CD4-positive, CD25-positive, alpha-beta regulatory T cell (primary cell): ENCODE results near the gene POLN. TPM values are rescaled to one million over a fixed set of nuclear protein-coding genes. Genes with fewer than 3 reads are reported as not detected.
A peak's percentile ranks its signal among the peaks of the same experiment; 100 is the strongest.

Experiments used
- ATAC-seq, 2 donors: fragments of 150-1000 bp; cut with Tn5 transposase; one replicate each; pipeline ENCODE4 v1.10.0; 2021; ENCODE audit warnings: low read depth in 2 of 2, moderate number of reproducible peaks in 2 of 2, moderate library complexity in 1 of 2
- DNase-seq, 3 donors: peaks; one replicate each; pipeline versions ENCODE4 v3.0.0 to v3.0.0-alpha.2; 2012 to 2022; ENCODE audit warnings: mixed read lengths in 1 of 3
- H3K27ac ChIP-seq: one replicate; pipeline ENCODE4 v1.7.0; 2013; ENCODE audit warnings: mild to moderate bottlenecking, low read length; ENCODE audit not compliant: insufficient read depth, poor library complexity, severe bottlenecking
- H3K27me3 ChIP-seq: one replicate; pipeline ENCODE4 v1.7.0; 2013; ENCODE audit warnings: low read length; ENCODE audit not compliant: control insufficient read depth, insufficient read depth
- H3K36me3 ChIP-seq: one replicate; pipeline ENCODE4 v1.7.0; 2013; ENCODE audit warnings: mild to moderate bottlenecking, low read length, moderate library complexity; ENCODE audit not compliant: control insufficient read depth, insufficient read depth
- H3K4me1 ChIP-seq: 2 replicates; pipeline ENCODE4 v1.7.0; 2013; ENCODE audit warnings: mild to moderate bottlenecking, low read length; ENCODE audit not compliant: insufficient read depth, control insufficient read depth, poor library complexity, severe bottlenecking
- H3K4me3 ChIP-seq: one replicate; pipeline ENCODE4 v1.7.0; 2013; ENCODE audit warnings: low read depth, mild to moderate bottlenecking, low read length, moderate library complexity
- H3K9me3 ChIP-seq, 2 experiments: 1 replicate in 1 of 2; 2 replicates in 1 of 2; pipeline ENCODE4 v1.7.0; 2013; ENCODE audit warnings: low read length in 2 of 2, mild to moderate bottlenecking in 1 of 2, moderate library complexity in 1 of 2; ENCODE audit not compliant: control insufficient read depth in 2 of 2
- H3K27ac Mint-ChIP-seq, 3 donors: one replicate each; pipeline ENCODE4 v1.8.0; 2020 to 2022; ENCODE audit warnings: mild to moderate bottlenecking in 3 of 3, mixed read lengths in 3 of 3, moderate library complexity in 2 of 3
- H3K27me3 Mint-ChIP-seq: one replicate; pipeline ENCODE4 v1.8.0; 2022; ENCODE audit warnings: mild to moderate bottlenecking, mixed read lengths
- H3K36me3 Mint-ChIP-seq: one replicate; pipeline ENCODE4 v1.8.0; 2020; ENCODE audit warnings: mixed read lengths
- H3K4me1 Mint-ChIP-seq, 4 donors: one replicate each; pipeline ENCODE4 v1.8.0; 2020 to 2022; ENCODE audit warnings: mixed read lengths in 4 of 4, mild to moderate bottlenecking in 1 of 4
- H3K4me3 Mint-ChIP-seq, 4 donors: one replicate each; pipeline ENCODE4 v1.8.0; 2020 to 2022; ENCODE audit warnings: mild to moderate bottlenecking in 4 of 4, mixed read lengths in 4 of 4, moderate library complexity in 3 of 4
- H3K9me3 Mint-ChIP-seq, 7 donors: one replicate each; pipeline ENCODE4 v1.8.0; 2020 to 2022; ENCODE audit warnings: mixed read lengths in 7 of 7, mild to moderate bottlenecking in 3 of 7, moderate library complexity in 2 of 7
- polyA plus RNA-seq, 4 donors: library from polyadenylated mRNA; unstranded; fragments of 300-500 nt; fragmentation: Illumina TruSeq; gene quantifications; one replicate each; pipeline ENCODE4 v1.2.3, GENCODE V29; 2021
- total RNA-seq: library from RNA; stranded (reverse); gene quantifications from one replicate; pipeline ENCODE4 v1.2.3, GENCODE V29; 2022

Gene POLN
- total and polyA plus RNA-seq, 5 donors from 2014 or later: 0.46 to 4.9 (median 0.94) TPM

DNA sequence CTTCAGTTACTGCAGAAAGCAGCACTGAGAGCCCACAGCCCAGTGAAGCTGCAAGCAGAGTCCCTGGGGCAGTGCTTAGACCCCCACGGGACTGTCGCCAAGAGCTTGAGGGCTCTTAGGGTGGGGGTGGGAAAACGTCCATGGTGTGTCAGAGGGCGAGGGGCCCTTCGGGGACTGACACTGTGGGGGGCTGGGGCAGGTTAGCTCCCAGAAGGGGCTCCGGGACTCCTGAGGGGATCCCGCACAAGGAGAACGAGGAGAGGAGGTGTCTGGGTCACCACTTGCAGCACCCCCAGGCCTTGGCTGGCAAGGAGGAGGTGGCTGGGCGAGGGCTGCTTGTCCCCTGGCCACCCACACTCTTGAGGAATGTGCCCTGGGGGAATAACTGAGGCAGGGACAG, 162.0 kb downstream of the POLN start:
- DNase-seq: no peak
- H3K9me3 ChIP-seq: no peaks in the 10 kb centered on the region

DNA sequence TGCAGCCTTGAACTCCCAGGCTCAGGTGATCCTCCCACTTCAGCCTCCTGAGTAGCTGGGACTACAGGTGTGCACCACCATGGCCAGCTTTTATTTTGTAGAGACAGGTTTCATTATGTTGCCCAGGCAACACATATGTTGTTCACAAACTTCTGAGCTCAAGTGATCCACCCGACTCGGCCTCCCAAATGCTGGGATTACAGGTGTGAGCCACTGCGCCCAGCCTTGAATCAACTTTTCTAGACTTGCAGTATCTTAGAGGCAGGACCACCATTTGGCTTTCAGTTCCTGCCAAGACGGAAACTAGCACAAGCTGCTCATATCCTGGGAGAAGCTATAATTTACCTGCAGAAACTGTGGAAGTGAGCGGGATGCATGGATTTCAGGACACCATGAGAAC, 162.9 kb downstream of the POLN start:
- no peak overlapping the region for H3K4me3 Mint-ChIP-seq
- no peaks in the 10 kb centered on the region for H3K36me3 ChIP-seq
- DNase-seq: no peak

More for the DNA sequence above, 162.0 kb downstream of the POLN start:
- no peak overlapping the region for H3K27ac Mint-ChIP-seq
- no peaks in the 10 kb centered on the region for H3K9me3 Mint-ChIP-seq
- no peak overlapping the region for H3K4me3 Mint-ChIP-seq
- no peak for ATAC-seq
- H3K4me1 ChIP-seq: no peaks in the 10 kb centered on the region
- no peaks in the 10 kb centered on the region for H3K36me3 Mint-ChIP-seq
- H3K4me1 Mint-ChIP-seq: no peaks in the 10 kb centered on the region
- H3K27ac ChIP-seq: no peak overlapping the region
- no peaks in the 10 kb centered on the region for H3K36me3 ChIP-seq
- H3K27me3 Mint-ChIP-seq: peaks cover 5% of the 10 kb centered on the region
- no peaks in the 10 kb centered on the region for H3K27me3 ChIP-seq
- H3K4me3 ChIP-seq: no peak overlapping the region

DNA sequence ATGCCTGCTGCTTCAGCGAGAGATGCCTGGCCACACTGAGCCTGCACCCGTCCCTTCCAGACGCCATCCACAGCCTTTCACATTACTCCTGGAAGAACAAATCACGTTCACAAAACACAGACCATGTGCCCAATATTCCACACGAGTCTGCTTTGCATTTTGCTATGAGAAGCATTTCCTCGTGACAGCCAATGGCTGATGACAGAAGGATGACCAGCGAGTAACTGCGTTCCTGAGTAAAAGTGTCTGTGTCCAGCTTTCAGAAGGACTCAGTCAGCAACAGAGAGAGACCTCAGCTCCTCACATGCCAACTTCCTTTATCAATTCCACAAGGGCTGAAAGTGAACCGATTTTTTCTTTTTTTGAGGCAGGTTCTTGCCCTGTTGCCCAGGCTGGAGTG, 163.3 kb downstream of the POLN start:
- Mint-ChIP-seq H3K27me3 (peaks cover 5% of the 10 kb centered on the region), H3K36me3 (no peaks in the 10 kb centered on the region), H3K27ac (no peak overlapping the region), H3K4me3 (no peak overlapping the region), H3K4me1 (no peaks in the 10 kb centered on the region), H3K9me3 (no peaks in the 10 kb centered on the region)
- Histone ChIP-seq H3K9me3 (no peaks in the 10 kb centered on the region), H3K27ac (no peak overlapping the region), H3K4me1 (no peaks in the 10 kb centered on the region), H3K36me3 (no peaks in the 10 kb centered on the region), H3K27me3 (no peaks in the 10 kb centered on the region), H3K4me3 (no peak overlapping the region)
- ATAC-seq (no peak), DNase-seq (no peak)

More for the DNA sequence above, 162.9 kb downstream of the POLN start:
- no peak for ATAC-seq
- Histone ChIP-seq H3K27me3 (no peaks in the 10 kb centered on the region), H3K27ac (no peak overlapping the region), H3K4me3 (no peak overlapping the region), H3K9me3 (no peaks in the 10 kb centered on the region), H3K4me1 (no peaks in the 10 kb centered on the region)
- H3K4me1 Mint-ChIP-seq: no peaks in the 10 kb centered on the region
- no peak overlapping the region for H3K27ac Mint-ChIP-seq
- no peaks in the 10 kb centered on the region for H3K36me3 Mint-ChIP-seq
- H3K9me3 Mint-ChIP-seq: no peaks in the 10 kb centered on the region
- H3K27me3 Mint-ChIP-seq: peaks cover 5% of the 10 kb centered on the region

DNA sequence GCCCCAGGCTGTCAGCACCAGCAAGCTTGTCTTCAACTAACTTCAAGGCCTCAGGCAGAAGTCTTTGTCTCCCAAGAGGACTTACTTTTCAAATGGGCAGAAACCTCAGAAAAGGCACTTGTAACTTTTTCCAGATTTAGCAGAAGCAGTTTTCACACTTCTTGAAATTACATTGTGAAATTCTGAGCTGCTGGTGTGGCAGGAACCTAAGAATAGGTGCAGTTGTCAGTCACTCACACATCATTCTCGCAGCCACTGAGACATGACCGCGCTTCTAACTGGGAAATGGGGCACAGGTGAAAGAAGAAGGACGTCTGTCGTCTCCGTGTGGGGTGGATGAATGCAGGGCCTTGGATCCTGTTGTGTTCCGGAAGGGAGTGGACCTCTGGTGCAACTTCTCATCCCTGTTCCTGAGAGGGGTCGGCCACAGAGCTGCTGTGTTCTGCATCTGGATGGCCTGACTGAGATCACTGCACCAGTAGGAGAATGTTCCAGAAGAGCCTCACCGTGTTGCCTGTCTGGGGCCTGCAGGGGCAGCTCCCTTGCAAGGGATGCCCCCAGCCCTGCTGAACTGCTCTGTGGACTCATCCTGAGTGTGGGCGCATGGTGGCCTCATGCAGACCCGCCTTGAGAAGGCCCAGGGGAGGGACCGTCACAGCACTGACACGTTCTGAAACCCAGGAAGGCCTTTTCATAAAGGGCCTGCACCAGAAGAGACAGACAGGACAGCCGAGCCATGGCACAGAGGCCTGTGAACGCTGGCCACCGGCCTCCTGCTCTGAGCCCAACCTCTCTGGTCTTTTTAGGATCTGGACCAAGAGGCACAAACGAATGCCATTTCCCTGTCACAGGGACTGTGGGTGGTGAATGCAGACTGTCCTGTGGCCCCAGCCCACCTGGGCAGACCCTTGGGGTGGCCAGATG, 164.1 kb downstream of the POLN start:
- Histone ChIP-seq H3K27ac (no peak overlapping the region), H3K4me1 (no peaks in the 10 kb centered on the region), H3K9me3 (no peaks in the 10 kb centered on the region), H3K27me3 (no peaks in the 10 kb centered on the region), H3K4me3 (no peak overlapping the region), H3K36me3 (no peaks in the 10 kb centered on the region)
- peak overlapping the region in 1 of 3 donors; percentile 41 for H3K27ac Mint-ChIP-seq
- H3K4me3 Mint-ChIP-seq: no peak overlapping the region
- peaks cover 5% of the 10 kb centered on the region for H3K27me3 Mint-ChIP-seq
- H3K9me3 Mint-ChIP-seq: no peaks in the 10 kb centered on the region
- no peak for DNase-seq
- ATAC-seq: no peak
- no peaks in the 10 kb centered on the region for H3K36me3 Mint-ChIP-seq
- no peaks in the 10 kb centered on the region for H3K4me1 Mint-ChIP-seq

DNA sequence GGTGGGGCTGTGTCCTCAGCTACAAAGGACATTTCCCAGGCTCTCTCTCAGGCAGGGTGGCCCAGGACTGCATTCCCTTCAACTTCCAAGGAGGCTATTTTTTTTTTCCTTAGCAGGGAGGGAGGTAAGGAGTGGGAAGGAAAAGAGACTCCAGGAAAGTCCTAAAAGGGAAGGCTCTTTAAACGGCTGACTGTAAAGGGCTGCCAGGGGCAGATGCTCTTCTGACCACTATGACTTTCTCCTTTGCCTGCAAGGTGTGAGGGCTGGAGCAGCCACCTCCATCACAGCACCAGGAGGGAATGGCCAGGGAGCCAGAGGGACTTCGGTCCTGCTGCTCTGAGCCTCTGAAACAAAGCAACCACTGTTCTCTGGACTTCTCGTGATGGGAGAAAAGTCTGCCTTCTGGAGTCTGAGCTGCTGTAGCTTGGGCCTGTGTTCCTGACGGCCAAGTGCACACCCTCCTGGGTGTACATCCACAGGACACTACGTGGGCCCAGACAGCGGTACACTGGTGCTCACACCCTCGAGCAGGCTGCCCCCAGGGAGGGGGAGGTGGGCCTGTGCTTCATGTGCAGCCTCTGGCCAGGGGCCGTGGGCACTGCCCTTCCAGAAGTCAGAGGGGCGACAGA, 164.9 kb downstream of the POLN start:
- H3K27me3 Mint-ChIP-seq: peaks cover 5% of the 10 kb centered on the region
- Histone ChIP-seq H3K27ac (no peak overlapping the region), H3K9me3 (no peaks in the 10 kb centered on the region), H3K4me3 (no peak overlapping the region), H3K27me3 (no peaks in the 10 kb centered on the region), H3K4me1 (no peaks in the 10 kb centered on the region), H3K36me3 (no peaks in the 10 kb centered on the region)
- DNase-seq (no peak), ATAC-seq (no peak)
- no peaks in the 10 kb centered on the region for H3K36me3 Mint-ChIP-seq
- H3K4me3 Mint-ChIP-seq: no peak overlapping the region
- H3K4me1 Mint-ChIP-seq: no peaks in the 10 kb centered on the region
- no peak overlapping the region for H3K27ac Mint-ChIP-seq
- H3K9me3 Mint-ChIP-seq: no peaks in the 10 kb centered on the region

DNA sequence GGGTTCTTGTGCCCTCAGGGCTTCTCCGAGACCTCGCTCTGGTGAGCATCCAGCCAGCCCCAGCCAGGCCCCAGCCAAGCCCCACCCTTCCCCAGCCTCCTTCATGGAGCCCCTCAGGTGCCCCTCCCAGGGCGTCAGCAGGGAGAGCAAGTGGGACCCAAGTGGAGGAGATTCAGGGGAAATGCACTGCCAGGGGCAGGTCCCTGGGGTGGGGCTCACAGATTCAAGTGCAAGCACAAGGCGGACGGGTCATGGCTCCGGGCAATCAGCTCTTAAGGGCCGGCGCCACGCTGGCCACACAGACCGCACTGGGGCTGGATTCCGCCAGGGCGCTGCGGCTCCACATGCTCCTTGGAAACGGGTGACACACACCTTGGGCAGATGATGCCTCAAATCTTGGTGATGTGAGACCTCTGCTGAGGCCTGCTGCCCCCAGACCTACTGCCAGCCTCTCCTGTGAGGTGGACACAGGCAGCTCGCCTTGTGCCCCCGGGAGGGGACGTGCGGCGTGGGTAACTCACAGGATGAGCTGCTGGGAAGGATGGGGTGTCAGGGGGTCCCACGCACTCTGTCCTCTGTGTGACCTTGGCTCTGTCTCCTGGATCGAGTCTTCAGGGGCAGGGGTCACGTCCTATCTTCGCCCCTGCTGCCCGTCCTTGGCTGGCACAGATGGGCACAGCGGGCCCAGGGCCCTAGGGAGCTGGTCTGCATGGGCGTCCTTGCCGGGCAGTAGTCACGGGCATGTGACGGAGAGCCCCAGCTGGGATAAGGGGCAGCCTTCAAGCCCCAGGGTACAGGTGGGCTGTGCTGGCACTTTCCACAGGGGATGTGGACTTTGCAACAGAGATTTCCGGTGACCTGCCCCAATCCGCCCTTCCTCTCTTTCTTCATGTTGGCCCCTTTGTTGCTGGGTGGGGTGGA, 165.7 kb downstream of the POLN start:
- Histone ChIP-seq H3K27ac (no peak overlapping the region), H3K4me3 (no peak overlapping the region), H3K27me3 (no peaks in the 10 kb centered on the region), H3K9me3 (no peaks in the 10 kb centered on the region), H3K4me1 (no peaks in the 10 kb centered on the region), H3K36me3 (no peaks in the 10 kb centered on the region)
- DNase-seq (no peak), ATAC-seq (no peak)
- peaks cover 3% of the 10 kb centered on the region for H3K27me3 Mint-ChIP-seq
- H3K36me3 Mint-ChIP-seq: no peaks in the 10 kb centered on the region
- no peak overlapping the region for H3K27ac Mint-ChIP-seq
- H3K4me1 Mint-ChIP-seq: no peaks in the 10 kb centered on the region
- H3K4me3 Mint-ChIP-seq: no peak overlapping the region
- no peaks in the 10 kb centered on the region for H3K9me3 Mint-ChIP-seq

DNA sequence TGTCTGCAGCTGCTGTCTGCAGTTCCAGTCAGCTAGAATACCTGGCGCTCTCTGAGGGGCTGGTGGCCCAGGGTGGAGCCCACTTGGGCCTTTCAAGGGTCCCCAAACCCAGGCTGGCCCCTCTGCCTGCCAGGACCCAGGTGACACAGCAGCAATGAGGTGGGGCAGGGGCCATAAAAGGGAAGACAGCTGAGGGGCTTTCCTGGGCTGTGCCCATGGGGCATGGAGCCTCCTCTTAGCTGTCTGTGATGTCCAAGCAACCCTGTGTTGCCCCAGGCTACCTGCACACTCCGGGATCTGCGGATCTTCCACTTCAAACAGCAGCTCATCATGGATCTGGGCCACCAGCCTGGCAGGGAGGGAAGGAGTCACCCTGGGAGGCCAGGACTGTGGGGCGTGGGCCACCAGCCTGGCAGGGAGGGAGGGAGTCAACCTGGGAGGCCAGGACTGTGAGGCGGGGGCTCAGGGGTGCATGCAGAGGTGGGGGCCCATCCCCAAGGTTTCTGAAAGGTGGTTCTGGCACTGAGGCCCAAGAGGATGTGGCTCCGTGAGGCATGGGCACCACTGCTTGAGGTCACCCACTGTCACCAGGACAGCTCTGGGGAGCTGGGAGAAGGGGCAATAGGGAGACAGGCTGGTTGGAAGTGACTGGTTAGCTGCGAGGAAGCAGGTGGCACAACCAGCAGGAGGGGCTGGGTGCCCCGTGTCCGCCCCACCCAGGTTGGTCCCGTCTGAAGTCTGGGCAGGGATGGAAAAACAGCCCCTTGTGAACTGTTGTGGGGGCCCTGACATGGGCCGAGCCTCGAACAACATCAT, 166.5 kb downstream of the POLN start:
- H3K27ac Mint-ChIP-seq: no peak overlapping the region
- DNase-seq: no peak
- H3K36me3 ChIP-seq: no peaks in the 10 kb centered on the region

More for the DNA sequence above, 166.5 kb downstream of the POLN start:
- no peak overlapping the region for H3K4me3 ChIP-seq
- no peak overlapping the region for H3K27ac ChIP-seq
- H3K9me3 Mint-ChIP-seq: no peaks in the 10 kb centered on the region
- no peak overlapping the region for H3K4me3 Mint-ChIP-seq
- no peaks in the 10 kb centered on the region for H3K4me1 ChIP-seq
- no peaks in the 10 kb centered on the region for H3K4me1 Mint-ChIP-seq
- no peaks in the 10 kb centered on the region for H3K27me3 Mint-ChIP-seq
- no peak for ATAC-seq
- H3K27me3 ChIP-seq: no peaks in the 10 kb centered on the region
- no peaks in the 10 kb centered on the region for H3K36me3 Mint-ChIP-seq
- H3K9me3 ChIP-seq: no peaks in the 10 kb centered on the region
